Heart left ventricle (tissue), 16 donors: ENCODE results near the gene ZNF441. TPM values are rescaled to one million over a fixed set of nuclear protein-coding genes. Genes with fewer than 3 reads are reported as not detected.
A peak's percentile ranks its signal among the peaks of the same experiment; 100 is the strongest.

Experiments
- ATAC-seq, 4 donors: fragments of 200-7000 bp; cut with Tn5 transposase; one replicate each; pipeline ENCODE4 v1.9.1; 2020 to 2022; ENCODE audit warnings: moderate library complexity in 4 of 4, mild to moderate bottlenecking in 3 of 4, moderate number of reproducible peaks in 1 of 4
- DNase-seq, 5 donors: peaks; one replicate each; pipeline ENCODE4 v3.0.0-alpha.2; 2020
- H3K27ac ChIP-seq, 12 donors: fragments of 200-600 bp; sonication (generic) in 4 of 12; one replicate each; pipeline versions ENCODE4 v1.5.0 to v1.8.0; 2016 to 2022; ENCODE audit warnings: mild to moderate bottlenecking in 2 of 12
- H3K27me3 ChIP-seq, 9 donors: fragments of 200-600 bp; sonication (generic) in 2 of 9; one replicate each; pipeline versions ENCODE4 v1.5.1 to v1.8.0; 2016 to 2022; ENCODE audit warnings: mild to moderate bottlenecking in 3 of 9
- H3K36me3 ChIP-seq, 9 donors: fragments of 200-600 bp; sonication (generic) in 2 of 9; one replicate each; pipeline versions ENCODE4 v1.5.0 to v1.8.0; 2018 to 2022; ENCODE audit warnings: mild to moderate bottlenecking in 2 of 9
- H3K4me1 ChIP-seq, 12 donors: fragments of 200-600 bp; sonication (generic) in 4 of 12; one replicate each; pipeline versions ENCODE4 v1.5.0 to v1.8.0; 2016 to 2022; ENCODE audit warnings: mild to moderate bottlenecking in 3 of 12
- H3K4me3 ChIP-seq, 12 donors: fragments of 200-600 bp; sonication (generic) in 4 of 12; one replicate each; pipeline versions ENCODE4 v1.5.0 to v1.8.0; 2017 to 2022; ENCODE audit warnings: mild to moderate bottlenecking in 9 of 12, moderate library complexity in 4 of 12
- H3K9me3 ChIP-seq, 12 donors: fragments of 200-600 bp; sonication (generic) in 4 of 12; one replicate each; pipeline versions ENCODE4 v1.5.0 to v1.8.0; 2016 to 2022; ENCODE audit warnings: mild to moderate bottlenecking in 1 of 12
- POLR2A ChIP-seq, 2 donors: fragments of 450-650 bp; IDR thresholded peaks; one replicate each; pipeline ENCODE4 v1.6.1; 2017; ENCODE audit warnings: antibody characterized with exemption in 2 of 2, mild to moderate bottlenecking in 2 of 2, moderate library complexity in 2 of 2
- WGBS, 4 donors: extraction: QIAGEN DNeasy Blood & Tissue Kit in 2 of 4; methylation state at CpG; one replicate each; pipeline versions ENCODE4 v1.1.5 to v1.1.7; 2013 to 2018; 5-methylcytosine and 5-hydroxymethylcytosine counted together
- intact Hi-C, 10 donors: fragments of 100-400 bp; cut with DNase I; formaldehyde crosslinking; loops; one replicate each; pipeline versions ENCODE4 v1.11.1 to v1.14.2; 2022
- polyA plus RNA-seq, 2 donors: library from polyadenylated mRNA; stranded (reverse); fragments of 200-250 nt; gene quantifications; one replicate each; pipeline ENCODE4 v1.2.3, GENCODE V29; 2013
- total RNA-seq, 9 donors: library from RNA; depleted of rRNA in 2 of 9; stranded (reverse); fragments of >200 nt in 2 of 9; fragmentation: NEBNext Ultra II Directional in 3 of 9; extraction: Animal tissue kit (Norgen Biotek cat#: 25700) in 3 of 9; gene quantifications; one replicate each; pipeline versions ENCODE4 v1.1.0 to v1.2.4, GENCODE V29; 2016 to 2023
- TF ChIP-seq, protein P1 (sequence below), 12 donors: fragments of 200-600 bp; sonication (generic) in 4 of 12; IDR thresholded peaks; one replicate each; pipeline versions ENCODE4 v1.5.0 to v1.8.0; 2018 to 2022; ENCODE audit warnings: antibody characterized with exemption in 12 of 12, mild to moderate bottlenecking in 5 of 12
- donor health status: ischemic (EF 13 %, LVEDD 7.1; RV severe dilation, severe dysfunction).
- donor health status: healthy with polysubstance abuse.
- donor health status: DM: no; HTN: yes; CAD: no.
- donor health status: DM: no; HTN: no; CAD: no.
- donor health status: ischemic (EF 25% LVEDD 6.9; RV normal size, moderate dysfunction).
- donor health status: ischemic (EF 25% LVEDD 5.7; RV mildly dilated, moderate dysfunction).
- donor health status: healthy.
- donor health status: DM: yes; HTN: yes; CAD: no.
- donor health status: ischemic (EF 35%, LVEDD 5.7; RV mildly dilated, moderate dysfunction).
- donor health status: nonischemic (EF 11% LVEDD 7.7; RV severe dilation, severe dysfunction).
- donor health status: DM: yes; HTN: yes; CAD: no.
- donor health status: PGD.
- donor health status: ischemic (EF 29% LVEDD 5.4; RV normal size, mild dysfunction).
- donor health status: nonischemic (EF 23%, LVEDD 6.1; RV moderate dilation, normal function).

ZNF441 gene
- total and polyA plus RNA-seq, 11 donors: 2.4 to 9.3 (median 3.7) TPM

DNA sequence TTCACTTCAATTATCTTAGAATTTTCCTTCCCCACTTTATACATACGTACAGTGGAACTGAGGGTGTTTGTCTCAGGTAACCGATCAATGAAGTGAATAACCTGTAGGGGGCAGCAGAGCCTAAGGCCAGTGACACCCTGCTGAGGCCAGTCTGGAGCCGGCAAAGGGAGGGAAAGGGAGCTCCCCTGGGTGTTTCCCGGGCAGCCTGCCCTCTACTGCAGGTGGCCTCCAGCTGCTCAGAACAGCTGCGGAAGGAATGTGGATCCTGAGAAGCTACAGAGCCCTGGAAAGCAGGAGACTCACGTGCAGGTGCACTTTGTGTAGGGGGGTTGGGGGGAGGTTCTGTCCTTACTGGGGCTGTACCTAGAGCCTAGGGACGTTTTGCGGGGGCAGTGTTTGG is 30.7 kb downstream of the ZNF441 start:
- intact Hi-C loops: loop anchor here (1.0 to 10.0 kb wide), 12 partner anchors 84 to 347 kb away; partner anchors contain the start of genes ZNF20 (in 7 of the 10), ZNF69 (in 1 of the 10) and ZNF878 (in 1 of the 10)
- H3K27ac ChIP-seq: peak overlapping the region in 4 of 12 donors; percentile 85 to 92 (median 88)
- no peaks in the 10 kb centered on the region for H3K9me3 ChIP-seq
- DNase-seq (peak; percentile 87 to 89 (median 88)), ATAC-seq (peak; percentile 93 to 94 (median 94))
- H3K27me3 ChIP-seq: no peaks in the 10 kb centered on the region
- TF ChIP-seq, protein P1, sequence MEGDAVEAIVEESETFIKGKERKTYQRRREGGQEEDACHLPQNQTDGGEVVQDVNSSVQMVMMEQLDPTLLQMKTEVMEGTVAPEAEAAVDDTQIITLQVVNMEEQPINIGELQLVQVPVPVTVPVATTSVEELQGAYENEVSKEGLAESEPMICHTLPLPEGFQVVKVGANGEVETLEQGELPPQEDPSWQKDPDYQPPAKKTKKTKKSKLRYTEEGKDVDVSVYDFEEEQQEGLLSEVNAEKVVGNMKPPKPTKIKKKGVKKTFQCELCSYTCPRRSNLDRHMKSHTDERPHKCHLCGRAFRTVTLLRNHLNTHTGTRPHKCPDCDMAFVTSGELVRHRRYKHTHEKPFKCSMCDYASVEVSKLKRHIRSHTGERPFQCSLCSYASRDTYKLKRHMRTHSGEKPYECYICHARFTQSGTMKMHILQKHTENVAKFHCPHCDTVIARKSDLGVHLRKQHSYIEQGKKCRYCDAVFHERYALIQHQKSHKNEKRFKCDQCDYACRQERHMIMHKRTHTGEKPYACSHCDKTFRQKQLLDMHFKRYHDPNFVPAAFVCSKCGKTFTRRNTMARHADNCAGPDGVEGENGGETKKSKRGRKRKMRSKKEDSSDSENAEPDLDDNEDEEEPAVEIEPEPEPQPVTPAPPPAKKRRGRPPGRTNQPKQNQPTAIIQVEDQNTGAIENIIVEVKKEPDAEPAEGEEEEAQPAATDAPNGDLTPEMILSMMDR (IDR thresholded peaks at IDR 0.05): peak; percentile 85 to 96 (median 92)
- TF ChIP-seq POLR2A (IDR thresholded peaks at IDR 0.05): no peak
- WGBS, 4 donors: 5 to 8% (median 6%) methylated on average over 8 of the region's 8 CpGs
- H3K36me3 ChIP-seq: no peaks in the 10 kb centered on the region
- H3K4me3 ChIP-seq: peak overlapping the region in 9 of 12 donors; percentile 65 to 93 (median 77)
- H3K4me1 ChIP-seq: peaks cover 0 to 22% (median 12%) of the 10 kb centered on the region in 12 donors

DNA sequence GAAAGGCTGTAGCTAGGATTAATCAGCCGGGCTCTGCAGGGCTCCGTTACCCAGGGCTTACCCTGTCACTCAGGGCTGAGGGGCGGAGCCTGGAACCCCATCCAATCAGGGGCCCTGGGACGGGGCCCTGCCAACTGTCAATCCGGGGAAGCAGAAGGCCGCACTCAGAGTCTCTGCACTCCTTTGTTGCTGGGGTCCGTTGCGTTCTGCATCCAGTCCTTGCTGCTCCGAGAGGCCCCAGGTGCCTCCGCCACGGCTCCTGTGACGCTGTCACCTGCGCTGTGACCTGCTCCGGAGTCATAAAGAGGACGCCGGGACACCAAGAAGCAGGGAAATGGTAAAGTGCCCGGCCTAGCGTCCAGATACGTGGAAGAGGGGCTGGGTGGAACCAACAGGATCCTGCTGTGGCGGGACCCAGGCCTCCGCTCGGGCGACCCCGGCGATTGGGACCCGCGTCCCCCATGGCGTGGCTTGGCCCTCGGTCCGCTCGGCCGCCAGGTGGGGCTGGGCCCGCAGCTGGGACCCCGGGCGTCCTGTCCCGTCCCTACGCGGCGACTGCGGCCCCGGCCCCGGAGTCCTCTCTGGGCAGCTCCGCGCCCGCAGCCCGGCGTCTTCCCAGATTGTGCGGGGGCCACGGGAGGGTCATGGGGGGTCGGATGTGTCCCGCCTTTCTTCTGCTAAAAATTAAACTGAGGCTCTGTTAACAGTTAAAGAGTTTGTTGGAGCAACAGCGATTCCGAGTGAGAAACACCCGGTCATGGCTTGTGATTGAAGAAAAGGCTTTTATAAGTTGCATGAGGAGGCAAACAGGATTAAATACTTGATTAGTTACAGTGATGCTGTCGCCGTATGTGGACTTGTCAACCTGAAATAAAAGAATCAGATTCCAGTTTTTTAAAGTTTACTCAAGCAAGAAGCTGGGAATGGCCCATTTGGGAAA is 31.9 kb downstream of the ZNF441 start, which contains the start of gene ZNF491:
TSS of gene ZNF491 (plus strand) at position 133 of the 940 bp plus-strand sequence. CDS start 7,431 bp downstream, outside the sequence.
- intact Hi-C loops: loop anchor here in 9 of 10 donors (1.0 to 10.0 kb wide), 14 partner anchors 16 to 346 kb away; partner anchors contain the start of genes ZNF20 (in 5 of the 9), ZNF440 (in 2 of the 9), ZNF69 (in 1 of the 9) and ZNF823 (in 1 of the 9)

DNA sequence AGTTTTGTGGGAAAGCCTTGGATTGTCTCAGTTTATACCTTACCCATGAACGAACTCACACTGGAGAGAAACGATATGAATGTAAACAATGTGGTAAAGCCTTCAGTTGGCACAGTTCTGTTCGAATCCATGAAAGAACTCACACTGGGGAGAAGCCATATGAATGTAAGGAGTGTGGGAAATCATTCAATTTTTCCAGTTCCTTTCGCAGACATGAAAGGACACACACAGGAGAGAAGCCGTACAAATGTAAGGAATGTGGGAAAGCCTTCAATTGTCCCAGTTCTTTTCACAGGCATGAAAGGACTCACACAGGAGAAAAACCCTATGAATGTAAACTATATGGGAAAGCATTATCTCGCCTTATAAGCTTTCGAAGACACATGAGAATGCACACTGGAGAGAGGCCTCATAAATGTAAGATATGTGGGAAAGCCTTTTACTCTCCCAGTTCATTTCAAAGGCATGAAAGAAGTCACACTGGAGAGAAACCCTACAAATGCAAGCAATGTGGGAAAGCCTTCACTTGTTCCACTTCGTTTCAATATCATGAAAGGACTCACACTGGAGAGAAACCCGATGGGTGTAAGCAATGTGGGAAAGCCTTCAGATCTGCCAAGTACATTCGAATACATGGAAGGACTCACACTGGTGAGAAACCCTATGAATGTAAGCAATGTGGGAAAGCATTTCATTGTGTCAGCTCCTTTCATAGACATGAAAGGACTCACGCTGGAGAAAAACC is 39.7 kb downstream of the ZNF441 start:
- DNase-seq (no peak), ATAC-seq (no peak)
- H3K9me3 ChIP-seq: peaks cover 0 to 51% (median 25%) of the 10 kb centered on the region in 12 donors
- intact Hi-C loops: no loop called here
- no peak overlapping the region for H3K27ac ChIP-seq
- H3K36me3 ChIP-seq: peaks cover 5 to 34% (median 15%) of the 10 kb centered on the region in 9 donors
- 93 to 95% (median 94%) methylated on average over 11 of the region's 11 CpGs for WGBS, 4 donors
- H3K4me3 ChIP-seq: no peak overlapping the region
- TF ChIP-seq POLR2A (IDR thresholded peaks at IDR 0.05): no peak
- TF ChIP-seq, protein P1 (IDR thresholded peaks at IDR 0.05): no peak
- H3K27me3 ChIP-seq: no peaks in the 10 kb centered on the region
- no peaks in the 10 kb centered on the region for H3K4me1 ChIP-seq

More for the DNA sequence above, 31.9 kb downstream of the ZNF441 start, which contains the start of gene ZNF491:
- H3K9me3 ChIP-seq: no peaks in the 10 kb centered on the region
- H3K36me3 ChIP-seq: no peaks in the 10 kb centered on the region
- DNase-seq: peak; percentile 93 to 96 (median 95)
- no peaks in the 10 kb centered on the region for H3K27me3 ChIP-seq
- peak in 1 of 2 donors; percentile 91 for TF ChIP-seq POLR2A (IDR thresholded peaks at IDR 0.05)
- TF ChIP-seq, protein P1 (IDR thresholded peaks at IDR 0.05): peak in 8 of 12 donors; percentile 14 to 55 (median 39)
- peak within 1 kb of the TSS; percentile 66 to 92 (median 82) for H3K27ac ChIP-seq
- 0 to 1% (median 0%) methylated on average over 27 to 56 of the region's 56 CpGs for WGBS, 4 donors
- ATAC-seq: peak; percentile 99 to 100 (median 99)
- peaks cover 0 to 22% (median 12%) of the 10 kb centered on the region in 12 donors for H3K4me1 ChIP-seq
- peak within 1 kb of the TSS; percentile 51 to 93 (median 78) for H3K4me3 ChIP-seq
